ENCODE data around the gene CCDC122. TPM values are rescaled to one million over a fixed set of nuclear protein-coding genes. Genes with fewer than 3 reads are reported as not detected.

Gene CCDC122
- total and polyA plus RNA-seq, 2 of the 8 experiments (the other 6 are each of a cell fraction or from before 2014, with no cell fraction given) = 2.9 to 5.8 TPM

- no peaks in the 10 kb centered on the region for H3K79me2 ChIP-seq (ENCODE audit: control insufficient read depth in 1 of 2, insufficient read depth in 2 of 2, low read length in 2 of 2)
- no peaks in the 10 kb centered on the region for H3K79me1 ChIP-seq (ENCODE audit: low read depth, low read length)
- no peak within 1 kb of the TSS for H3K23ac ChIP-seq (ENCODE audit: insufficient read length)
- POLR2A ChIA-PET (ENCODE audit: partially characterized antibody) = interaction anchor here (1.7 kb wide), 1 partner anchor 18 kb away, joined by 6 read pairs; no protein-coding TSS in a partner anchor
- no peak within 1 kb of the TSS for H2BK120ac ChIP-seq (replicated peaks; ENCODE audit: low read depth, low read length)
- no peaks in the 10 kb centered on the region for H3K9me3 ChIP-seq (ENCODE audit: insufficient read depth in 2 of 2, low read depth in 1 of 2, low read length in 1 of 2)
- no peak within 1 kb of the TSS for H3K4ac ChIP-seq (replicated peaks; ENCODE audit: insufficient read length, low read depth, low read length)
- no peak within 1 kb of the TSS for H2BK20ac ChIP-seq (ENCODE audit: low read length)
- H3K4me2 ChIP-seq (ENCODE audit: insufficient read depth in 1 of 2, low read depth in 2 of 2, low read length in 2 of 2) = peak within 1 kb of the TSS; percentile 81 to 96
- no peak within 1 kb of the TSS for H2BK12ac ChIP-seq (ENCODE audit: low read depth, low read length)
- peaks cover 3 to 6% (median 5%) of the 10 kb centered on the region in 4 experiments; a peak in 5 of 7 replicates for H3K4me1 ChIP-seq (replicated peaks in 1 of 4; ENCODE audit: control insufficient read depth in 3 of 4, insufficient read depth in 4 of 4, low read length in 3 of 4)
- H3K23me2 ChIP-seq (ENCODE audit: low read depth, low read length) = peaks cover 17% of the 10 kb centered on the region; the same call in 1 of the 2 replicates
- H4K8ac ChIP-seq (ENCODE audit: extremely low read depth, insufficient read depth, low read length) = peak within 1 kb of the TSS; percentile 62
- peaks cover 0 to 6% of the 10 kb centered on the region in 2 experiments for H4K20me1 ChIP-seq (replicated peaks in 1 of 2; ENCODE audit: control insufficient read depth in 1 of 2, insufficient read depth in 2 of 2, low read length in 2 of 2)
- H2BK15ac ChIP-seq (ENCODE audit: low read length) = peak within 1 kb of the TSS; percentile 48; the same call in 1 of the 2 replicates
- peak within 1 kb of the TSS; percentile 68 for H4K91ac ChIP-seq (replicated peaks; ENCODE audit: insufficient read length, low read length)
- H2AFZ ChIP-seq (ENCODE audit: low read length) = no peak within 1 kb of the TSS
- H3K56ac ChIP-seq (replicated peaks; ENCODE audit: insufficient read length, low read depth, low read length) = no peak within 1 kb of the TSS
- H3K4me3 ChIP-seq (ENCODE audit: extremely low read depth in 1 of 4, insufficient read depth in 2 of 4, low read depth in 3 of 4, low read length in 4 of 4) = peak within 1 kb of the TSS; percentile 39 to 81 (median 50)
- peak within 1 kb of the TSS in 3 of 4 experiments; percentile 20 to 54 (median 30); a peak in 3 of 7 replicates for H3K9ac ChIP-seq (replicated peaks in 1 of 4; ENCODE audit: extremely low read depth in 1 of 4, low read depth in 3 of 4, low read length in 3 of 4)
- CTCF ChIA-PET (ENCODE audit: partially characterized antibody) = interaction anchor here (1.0 to 1.8 kb wide), 3 partner anchors 17 to 345 kb away, joined by 3 to 8 read pairs (median 4); no protein-coding TSS in a partner anchor
- H3K18ac ChIP-seq (ENCODE audit: extremely low read depth, low read length) = 0 out of 2 replicates have a peak within 1 kb of the TSS, but pooled peaks have one; percentile 27
- no peak within 1 kb of the TSS for H3K27ac ChIP-seq (ENCODE audit: low read depth, low read length)
- no peak within 1 kb of the TSS for H4K5ac ChIP-seq (ENCODE audit: insufficient read length, low read depth, low read length)
- H3K36me3 ChIP-seq (ENCODE audit: control insufficient read depth in 2 of 4, insufficient read depth in 4 of 4, low read length in 3 of 4) = no peaks in the 10 kb centered on the region
- H2AK5ac ChIP-seq (ENCODE audit: low read depth, low read length) = no peak within 1 kb of the TSS
- peaks cover 6 to 61% (median 39%) of the 10 kb centered on the region in 4 experiments for H3K27me3 ChIP-seq (replicated peaks in 1 of 4; ENCODE audit: control insufficient read depth in 3 of 4, extremely low read depth in 1 of 4, insufficient read depth in 3 of 4, low read length in 3 of 4)
- no peak within 1 kb of the TSS for H3K14ac ChIP-seq (ENCODE audit: insufficient read length)
- H2BK5ac ChIP-seq (ENCODE audit: low read depth, low read length) = no peak within 1 kb of the TSS; the same call in 1 of the 2 replicates
- 3% methylated on average over 31 of the region's 93 CpGs; no CpG with 5 or more reads in 1 of the 2 experiments for WGBS, 2 experiments (ENCODE audit: extremely low coverage in 1 of 2, insufficient coverage in 1 of 2, insufficient read length in 1 of 2, insufficient replicate concordance in 2 of 2, low coverage in 1 of 2, low lambda C conversion rate in 2 of 2, missing lambda C conversion rate in 1 of 2)
- DNase-seq (ENCODE audit: low read depth in 1 of 2, low spot score in 2 of 2) = peak in 1 of 2 experiments; percentile 67
- no peak for FAIRE-seq
- TF ChIP-seq JUN (IDR thresholded peaks at IDR 0.05; ENCODE audit: low read depth, low read length) (no peak), POU5F1 (IDR thresholded peaks at IDR 0.05; ENCODE audit: low read depth, low read length) (no peak), KDM4A (IDR thresholded peaks at IDR 0.05; ENCODE audit: low read depth, low read length, severe bottlenecking) (peak; percentile 80), SAP30 (IDR thresholded peaks at IDR 0.05; ENCODE audit: insufficient read depth, insufficient replicate concordance, low read length) (no peak), PHF8 (conservative IDR thresholded peaks at IDR 0.05; ENCODE audit: low read depth, low read length) (peak; percentile 35), EZH2 (IDR thresholded peaks at IDR 0.05; ENCODE audit: low read depth, low read length, severe bottlenecking) (peak; percentile 3), CTCF (IDR thresholded peaks at IDR 0.05; ENCODE audit: control extremely low read depth in 1 of 3, insufficient read depth in 1 of 3, low read depth in 1 of 3, low read length in 3 of 3) (no peak), SIRT6 (IDR thresholded peaks at IDR 0.05; ENCODE audit: low read length) (no peak)
These were observed 92.6 kb downstream of the CCDC122 start, which contains the start of gene ENOX1 for GRCh38 chr13:43786766-43787517. ENOX1 (minus strand) TSS chr13:43786972.
